ENCODE data around the gene WASHC4.
"Not testable (repeated sequence)": the region's sequence is repeated elsewhere in the genome, so short reads cannot be mapped to it uniquely, and the experiment has no call there.

The WASHC4 gene

DNA sequence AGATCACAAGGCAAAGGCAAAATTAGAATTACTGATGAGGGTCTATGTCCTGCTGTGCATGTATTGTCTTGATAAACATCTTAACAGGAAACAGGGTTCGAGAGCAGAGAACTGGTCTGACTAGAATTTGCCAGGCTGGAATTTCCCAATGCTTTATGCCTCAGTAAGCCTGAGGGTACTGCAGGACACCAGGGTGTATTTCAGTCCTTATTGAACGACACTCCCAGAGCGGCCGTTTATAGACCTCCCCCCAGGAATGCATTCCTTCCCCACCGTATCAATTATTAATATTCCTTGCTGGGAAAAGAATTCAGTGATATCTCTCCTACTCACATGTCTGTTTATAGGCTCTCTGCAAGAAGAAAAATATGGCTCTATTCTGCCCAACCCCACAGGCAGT, 12.2 kb upstream of the WASHC4 start:
- not testable (repeated sequence) for DNase-seq

- DNase-seq, result no peak
Measured at GRCh38 chr12:105099356-105099755, 8.2 kb upstream of the WASHC4 start.

GRCh38 chr12:105100207-105100985, 7.1 kb upstream of the WASHC4 start:
- no peak for DNase-seq

DNA sequence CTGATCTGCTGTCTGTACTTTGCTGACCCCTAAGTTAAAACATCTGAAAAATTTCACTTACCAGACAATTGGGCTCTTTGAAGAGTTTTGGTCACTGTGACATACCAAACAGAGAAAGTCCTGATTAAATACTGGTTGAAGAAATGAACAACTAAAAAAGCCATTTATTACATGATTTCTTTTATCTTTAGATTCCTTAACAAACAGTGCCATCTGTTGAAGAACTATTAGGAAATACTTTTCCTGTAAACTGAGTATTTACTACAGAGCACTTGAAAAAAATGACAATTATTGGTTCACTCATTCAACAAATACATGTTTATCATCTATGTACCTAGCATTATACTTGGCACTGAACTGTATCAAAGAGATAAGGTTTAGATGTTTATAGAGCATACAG, 6.5 kb upstream of the WASHC4 start:
- DNase-seq, result no peak

DNA sequence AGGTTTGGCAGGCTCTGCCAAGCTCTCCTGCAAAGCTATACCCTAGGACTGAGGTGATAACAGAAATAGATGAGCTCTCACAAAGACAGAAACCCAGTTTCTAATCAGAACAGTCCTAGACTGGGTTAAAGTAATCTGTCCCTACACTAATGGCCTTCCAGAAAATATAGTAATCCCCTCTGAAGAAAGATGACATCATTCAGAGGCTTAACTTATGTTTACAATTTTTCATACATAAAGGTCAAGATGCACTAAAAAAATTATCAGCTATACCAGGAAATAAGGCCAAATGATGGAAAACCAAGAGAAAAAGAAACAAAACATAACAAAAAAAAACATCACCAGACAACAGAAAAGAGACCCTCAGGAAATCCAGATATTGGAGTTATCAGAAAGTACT, 4.9 kb upstream of the WASHC4 start:
- no peak for DNase-seq

DNA sequence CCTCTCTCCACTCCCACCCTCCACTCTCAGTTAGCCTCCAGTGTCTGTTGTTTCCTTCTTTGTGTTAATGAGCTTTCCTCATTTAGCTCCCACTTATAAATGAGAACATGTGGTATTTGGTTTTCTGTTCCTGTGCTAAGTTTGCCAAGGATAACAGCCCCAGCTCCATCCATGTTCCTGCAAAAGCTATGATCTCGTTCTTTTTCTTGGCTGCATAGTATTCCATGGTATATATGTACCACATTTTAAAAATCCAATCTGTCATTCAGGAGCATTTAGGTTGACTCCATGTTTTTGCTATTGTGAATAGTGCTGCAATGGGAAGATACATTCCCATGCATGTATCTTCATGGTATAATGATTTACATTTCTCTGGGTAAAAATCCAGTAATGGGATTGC, 2.8 kb upstream of the WASHC4 start:
- no peak for DNase-seq

GRCh38 chr12:105106621-105107020, 910 bp upstream of the WASHC4 start:
- DNase-seq, result no peak

DNA sequence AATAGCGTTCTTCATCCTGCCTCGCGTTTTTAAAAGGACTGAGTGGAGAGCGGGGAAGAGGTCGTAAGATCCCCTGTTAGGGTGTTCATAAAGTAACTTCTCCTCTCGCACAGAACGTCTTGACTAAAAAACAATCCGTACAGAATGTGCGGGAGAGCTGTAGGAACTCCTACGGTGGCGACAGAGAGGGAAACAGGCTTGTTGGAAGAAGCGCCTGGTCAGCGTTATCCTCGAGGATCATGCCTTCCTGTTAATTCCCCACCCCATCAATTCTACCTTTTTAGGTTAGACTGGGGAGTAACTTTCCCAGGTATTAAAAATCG, 399 bp upstream of the WASHC4 start:
- DNase-seq, result no peak

GRCh38 chr12:105109465-105110212, 2.1 kb downstream of the WASHC4 start:
- no peak for DNase-seq

DNA sequence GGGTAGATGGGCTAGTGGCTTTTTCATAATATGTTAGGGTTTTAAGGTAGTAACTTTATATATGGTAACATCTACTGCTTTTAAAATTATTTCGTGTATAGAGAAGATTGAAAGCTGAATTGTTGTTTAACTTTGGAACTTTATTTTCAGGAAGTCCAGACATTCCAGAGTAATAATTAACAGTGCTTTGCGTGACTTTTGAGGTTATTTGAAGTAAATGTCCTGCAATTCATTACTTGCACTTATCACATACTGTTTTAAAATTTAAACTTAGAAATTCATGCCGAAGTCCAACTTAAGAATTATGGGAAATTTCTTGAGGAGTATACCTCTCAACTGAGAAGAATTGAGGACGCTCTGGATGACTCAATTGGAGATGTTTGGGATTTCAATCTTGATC, 3.3 kb downstream of the WASHC4 start:
- no peak for DNase-seq

GRCh38 chr12:105113094-105113493, 5.6 kb downstream of the WASHC4 start:
- DNase-seq, result no peak

DNA sequence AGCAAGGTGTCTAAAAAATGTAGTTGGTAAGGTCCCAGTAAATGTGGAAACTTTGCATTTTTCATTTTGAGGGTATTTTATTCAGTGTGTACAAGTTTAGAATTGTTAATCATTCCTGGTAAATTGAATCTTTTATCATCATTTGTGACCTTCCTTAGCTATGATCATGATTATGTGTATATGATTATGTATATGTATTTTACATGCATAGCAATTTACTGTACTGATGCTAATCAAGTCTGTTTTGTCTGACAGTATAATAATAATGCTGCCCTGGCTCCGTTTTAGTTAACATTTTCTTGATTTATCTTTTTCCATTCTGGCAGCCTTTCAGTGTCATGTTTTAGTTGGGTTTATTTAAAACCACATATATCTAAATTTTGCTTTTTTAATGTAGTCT, 9.4 kb downstream of the WASHC4 start:
- no peak for DNase-seq

DNA sequence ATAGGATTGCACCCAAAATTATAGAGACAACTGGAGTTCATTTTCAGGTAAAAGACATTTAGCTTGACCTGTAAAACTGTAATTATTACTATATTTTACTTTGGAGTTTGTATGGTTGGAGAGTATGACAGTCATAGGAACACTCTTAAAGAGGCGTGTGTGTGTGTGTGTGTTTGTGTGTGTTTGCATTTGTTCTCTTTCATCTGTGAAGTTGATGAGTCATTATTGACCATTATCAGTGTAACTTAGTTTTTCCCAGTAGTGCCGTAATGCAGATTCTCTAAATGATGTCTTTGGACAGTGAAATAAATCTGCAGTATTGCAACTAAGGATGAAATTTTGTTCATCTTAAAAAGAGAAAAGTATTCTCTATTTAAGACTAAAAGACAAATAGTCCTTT, 13.0 kb downstream of the WASHC4 start:
- no peak for DNase-seq

DNA sequence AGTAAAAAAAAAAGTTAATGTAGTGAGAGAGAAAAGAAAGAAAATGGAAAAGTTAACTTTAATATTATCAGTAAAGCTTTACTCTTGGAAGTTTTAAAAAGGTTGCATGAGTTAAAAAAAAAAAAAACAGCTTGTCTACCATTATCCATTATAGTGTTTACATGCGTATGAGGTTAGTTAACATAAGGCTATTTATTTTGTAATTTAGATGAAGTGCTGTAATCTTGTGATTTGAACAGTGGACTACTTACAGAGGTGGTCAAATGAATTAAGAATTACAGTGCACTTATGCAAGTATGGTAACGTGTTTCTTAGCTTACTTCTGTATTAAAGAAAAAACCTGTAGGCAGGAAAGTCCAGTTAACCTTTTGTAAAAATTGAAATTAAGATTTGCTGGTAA, 30.7 kb downstream of the WASHC4 start:
- no peak for DNase-seq

DNA sequence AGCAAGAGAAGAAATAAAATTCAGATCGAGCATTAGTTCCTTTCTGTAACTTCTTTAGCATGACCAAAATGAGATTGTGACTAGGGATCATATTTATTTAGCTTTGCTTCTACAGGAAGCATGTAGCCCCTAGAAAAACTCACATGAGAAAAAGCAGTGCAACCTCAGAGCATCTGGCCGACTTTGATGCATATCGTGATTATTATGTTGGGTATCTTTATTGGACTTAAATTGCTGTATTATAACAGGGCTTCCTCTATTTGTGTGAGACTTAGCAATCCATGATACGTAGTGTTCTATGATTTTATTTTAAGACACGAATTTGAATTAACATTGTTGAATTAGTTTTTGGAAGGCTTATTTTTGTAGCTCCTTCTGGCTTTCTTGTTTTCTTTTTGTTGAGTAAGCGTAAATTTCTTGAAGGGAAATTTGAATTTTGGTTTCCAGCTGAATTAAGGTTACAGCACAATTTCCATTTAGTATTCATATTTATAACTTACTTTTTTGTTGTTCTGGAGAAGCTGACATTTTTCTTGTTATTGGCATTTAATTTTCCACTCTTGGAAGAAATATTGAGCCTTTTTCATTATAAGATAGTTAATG, 33.9 kb downstream of the WASHC4 start:
- DNase-seq, result no peak

GRCh38 chr12:105142259-105142658, 34.7 kb downstream of the WASHC4 start:
- no peak for DNase-seq

- no peak for DNase-seq
Measured at GRCh38 chr12:105156260-105156659, 48.7 kb downstream of the WASHC4 start.

- DNase-seq, result no peak
Measured at GRCh38 chr12:105157606-105158005, 50.1 kb downstream of the WASHC4 start.

DNA sequence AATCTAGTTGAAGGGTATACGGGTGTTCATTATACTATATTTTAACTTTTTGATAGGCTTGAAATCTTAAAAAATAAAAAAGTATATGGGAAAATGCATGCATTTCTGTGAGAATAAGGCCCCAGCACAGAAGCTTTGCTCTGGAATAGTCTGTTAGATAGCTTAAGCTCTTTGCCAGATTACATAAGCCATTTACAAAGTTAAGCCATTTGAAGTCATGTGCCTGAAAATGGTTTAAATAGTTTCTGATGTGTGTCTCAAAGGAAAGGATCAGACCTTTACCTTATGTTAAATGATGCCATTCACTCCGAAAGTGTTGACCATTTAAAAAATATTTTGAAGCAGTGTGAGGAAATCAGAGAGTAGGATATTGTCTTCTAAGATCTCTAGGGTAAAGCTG, 51.3 kb downstream of the WASHC4 start:
- no peak for DNase-seq

- no peak for DNase-seq
Measured at GRCh38 chr12:105162174-105162573, 54.6 kb downstream of the WASHC4 start.

- DNase-seq, result no peak
Measured at GRCh38 chr12:105164068-105164467, 56.5 kb downstream of the WASHC4 start.

DNA sequence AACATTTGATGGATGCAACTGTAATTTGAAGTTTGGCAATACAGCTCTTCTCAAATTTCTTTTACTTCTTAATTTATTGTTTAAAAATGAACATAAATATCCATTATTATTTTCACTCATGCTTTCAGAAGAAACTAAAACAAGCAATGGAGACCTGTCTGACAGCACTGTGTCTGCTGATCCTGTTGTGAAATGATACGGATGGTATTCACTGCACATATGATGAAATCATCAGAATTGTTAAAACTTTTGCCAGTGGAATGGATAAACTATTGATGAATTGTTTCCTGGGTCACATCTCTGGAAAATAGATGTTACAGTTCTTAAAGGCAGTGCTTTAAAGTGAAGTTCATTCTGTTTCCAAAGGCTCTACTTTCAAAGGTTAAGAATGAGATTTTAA, 59.2 kb downstream of the WASHC4 start:
- no peak for DNase-seq

DNA sequence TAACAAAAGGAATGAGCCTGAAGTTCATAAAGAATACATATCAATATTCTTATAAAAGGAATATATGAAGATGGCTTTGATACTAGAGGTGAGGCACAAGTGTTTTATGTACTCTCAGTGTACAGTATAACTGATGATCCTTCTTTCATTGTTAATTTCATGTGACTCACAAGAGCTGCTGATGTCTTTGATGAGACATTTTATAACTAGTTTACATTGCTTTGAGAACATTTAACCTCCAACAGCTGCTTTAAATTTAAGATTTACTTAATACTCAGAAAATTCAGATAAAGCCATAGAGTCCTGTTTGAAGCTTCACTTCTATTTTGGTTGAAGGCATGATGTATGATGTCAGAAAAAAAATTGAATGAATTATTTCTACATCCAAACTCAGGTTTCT, 59.8 kb downstream of the WASHC4 start:
- no peak for DNase-seq

DNA sequence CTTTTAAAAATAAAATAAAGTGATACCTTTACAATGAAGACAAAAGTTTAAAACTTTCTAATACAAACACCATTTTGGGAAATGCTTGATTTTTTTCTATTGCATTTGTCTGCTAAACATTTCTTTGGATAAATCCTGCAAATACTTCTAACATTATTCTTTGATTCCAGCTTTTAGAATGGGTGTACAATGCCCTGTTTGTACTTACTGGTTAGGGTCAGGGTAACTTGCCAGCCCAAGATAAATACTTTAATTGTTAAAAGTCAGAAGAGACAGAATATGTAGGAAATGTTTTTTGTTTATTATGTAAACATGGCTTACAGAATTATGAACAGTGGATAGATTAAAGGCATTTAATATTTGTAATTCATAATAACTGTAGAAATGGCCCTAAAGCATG, 60.5 kb downstream of the WASHC4 start:
- DNase-seq, result no peak
